Muscle of arm (tissue), 12 donors: Measurements from ENCODE around the gene FNIP2. TPM values are rescaled to one million over a fixed set of nuclear protein-coding genes. Genes with fewer than 3 reads are reported as not detected.

ENCODE experiments used
- DNase-seq: peaks from one replicate; pipeline ENCODE4 v3.0.0-alpha.2; 2013
- polyA plus RNA-seq, 12 donors: library from polyadenylated mRNA; unstranded; fragments of 120-200 nt; gene quantifications; one replicate each; pipeline ENCODE4 v1.2.1, GENCODE V29; 2013; ENCODE audit not compliant: insufficient read length in 12 of 12

The FNIP2 gene
- polyA plus RNA-seq, 12 donors = 12.3 to 17.2 (median 15.7) TPM; not detected in 1

- DNase-seq = no peak
Measured at GRCh38 chr4:158836002-158836369, 67.2 kb downstream of the FNIP2 start.

DNA sequence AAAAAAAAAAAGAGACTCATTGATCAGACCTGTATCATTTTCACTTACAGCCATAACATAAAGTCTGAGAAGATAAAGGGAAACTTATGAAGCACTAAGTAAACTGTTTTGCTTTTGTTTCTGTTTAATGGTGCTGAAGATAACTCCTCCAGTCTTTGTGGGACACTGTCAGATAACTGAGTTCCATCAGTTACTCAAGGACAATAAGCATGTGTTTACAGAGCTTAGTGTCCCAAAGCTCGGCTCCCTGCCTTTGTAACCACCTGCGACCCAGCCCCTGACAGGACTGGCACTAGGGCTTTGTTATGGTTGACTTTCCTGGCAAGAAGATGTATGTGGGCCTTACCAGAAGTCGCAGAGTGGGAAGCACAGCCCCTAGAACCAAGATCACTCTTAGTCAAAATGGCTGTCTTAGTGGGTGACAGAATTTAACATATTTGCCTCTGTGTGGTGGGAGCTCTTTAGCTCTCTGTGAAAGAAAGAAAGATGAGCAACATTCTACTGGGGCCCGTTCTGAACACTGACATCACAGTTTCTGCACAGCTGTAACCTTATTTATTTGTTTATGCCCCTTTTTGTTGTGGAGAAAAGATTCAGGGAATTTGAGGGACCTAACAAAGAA is 68.1 kb downstream of the FNIP2 start:
- DNase-seq = no peak

DNA sequence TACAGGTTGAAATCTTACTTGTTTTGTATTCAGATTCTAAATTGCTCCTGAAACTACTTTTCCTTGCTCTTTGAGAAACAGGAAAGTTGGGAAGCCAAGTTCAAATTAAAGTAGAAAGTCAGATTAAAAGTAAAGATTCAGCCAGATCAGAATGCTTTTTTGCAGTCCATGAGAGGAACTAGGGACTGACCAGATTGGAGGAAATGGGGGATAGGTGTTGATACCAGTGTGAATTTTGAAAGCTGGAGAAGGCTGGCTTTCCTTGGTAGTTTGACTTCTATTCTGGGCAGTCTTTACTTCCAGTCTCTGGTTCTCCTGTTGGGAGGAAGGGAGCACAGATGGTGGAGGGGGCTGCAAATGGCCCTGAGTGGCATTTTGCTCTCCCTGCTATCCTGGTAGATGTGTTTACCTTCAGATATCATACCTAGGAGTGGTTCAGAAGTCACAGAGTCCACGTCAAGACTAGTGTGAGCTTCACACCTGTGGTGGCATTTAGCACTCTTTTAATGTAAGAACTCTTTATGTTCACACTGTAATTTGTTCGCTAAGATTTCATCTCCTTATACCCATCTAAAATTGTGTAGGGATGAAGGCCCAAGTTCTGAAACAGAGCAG is 68.8 kb downstream of the FNIP2 start:
- no peak for DNase-seq

DNA sequence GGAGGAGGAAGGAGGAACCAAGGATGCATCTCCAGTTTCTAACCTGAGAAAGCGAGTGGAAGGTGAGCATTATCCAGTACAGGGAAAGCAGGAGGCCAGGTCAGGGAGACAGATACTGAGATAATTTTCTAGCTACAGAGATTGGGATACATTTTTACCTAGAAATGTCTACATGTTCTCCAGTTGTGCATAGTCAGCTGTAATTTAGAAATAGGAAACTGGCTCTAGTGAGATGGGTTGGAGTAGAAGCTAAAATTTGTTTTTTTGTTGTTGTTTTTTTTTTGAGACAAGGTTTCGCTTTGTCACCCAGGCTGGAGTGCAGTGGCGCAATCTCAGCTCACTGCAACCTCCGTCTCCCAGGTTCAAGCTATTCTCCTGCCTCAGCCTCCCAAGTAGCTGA is 71.3 kb downstream of the FNIP2 start:
- no peak for DNase-seq

DNA sequence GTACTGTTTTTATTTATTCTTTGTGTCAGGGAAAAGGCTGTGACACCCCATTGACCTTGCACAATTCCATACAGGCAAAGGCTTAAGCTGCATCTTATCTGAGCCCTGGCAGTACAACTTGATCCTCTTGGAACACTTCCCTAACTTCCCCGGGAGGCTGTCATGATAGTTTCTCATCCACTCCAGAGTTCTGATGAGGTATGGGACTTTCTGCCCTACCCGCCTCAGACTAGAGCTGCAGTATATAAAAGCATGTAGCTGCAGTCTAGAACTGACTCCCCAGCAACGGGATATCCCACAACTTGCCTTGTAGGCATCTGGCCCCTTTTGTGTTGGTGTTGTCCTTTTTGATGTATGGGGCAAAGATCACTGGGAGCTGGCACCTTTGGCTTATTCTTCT is 72.7 kb downstream of the FNIP2 start:
- DNase-seq = no peak

GRCh38 chr4:158845311-158846041 is 76.7 kb downstream of the FNIP2 start:
- DNase-seq = no peak

GRCh38 chr4:158847535-158847934 is 78.7 kb downstream of the FNIP2 start:
- DNase-seq = no peak

DNA sequence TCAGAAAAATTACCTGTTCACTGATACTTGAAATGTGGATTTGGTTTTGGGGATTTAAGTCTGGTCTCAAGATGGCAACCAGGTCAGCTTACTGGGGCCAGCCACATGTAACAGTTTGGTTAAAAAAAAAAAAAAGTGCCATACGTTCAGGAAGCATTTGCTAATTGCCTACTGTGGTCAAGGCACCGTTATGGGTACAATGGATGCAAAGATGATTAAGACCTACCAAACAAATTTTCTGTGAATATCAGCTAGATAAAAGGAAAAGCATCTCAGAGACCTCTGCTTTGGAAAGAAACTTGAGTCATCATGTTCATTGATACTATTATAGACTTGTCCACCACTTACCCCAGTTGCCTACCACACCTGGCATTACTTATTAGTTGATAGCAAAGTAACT is 80.9 kb downstream of the FNIP2 start:
- DNase-seq = no peak

GRCh38 chr4:158850371-158850770 is 81.5 kb downstream of the FNIP2 start:
- DNase-seq = no peak

DNA sequence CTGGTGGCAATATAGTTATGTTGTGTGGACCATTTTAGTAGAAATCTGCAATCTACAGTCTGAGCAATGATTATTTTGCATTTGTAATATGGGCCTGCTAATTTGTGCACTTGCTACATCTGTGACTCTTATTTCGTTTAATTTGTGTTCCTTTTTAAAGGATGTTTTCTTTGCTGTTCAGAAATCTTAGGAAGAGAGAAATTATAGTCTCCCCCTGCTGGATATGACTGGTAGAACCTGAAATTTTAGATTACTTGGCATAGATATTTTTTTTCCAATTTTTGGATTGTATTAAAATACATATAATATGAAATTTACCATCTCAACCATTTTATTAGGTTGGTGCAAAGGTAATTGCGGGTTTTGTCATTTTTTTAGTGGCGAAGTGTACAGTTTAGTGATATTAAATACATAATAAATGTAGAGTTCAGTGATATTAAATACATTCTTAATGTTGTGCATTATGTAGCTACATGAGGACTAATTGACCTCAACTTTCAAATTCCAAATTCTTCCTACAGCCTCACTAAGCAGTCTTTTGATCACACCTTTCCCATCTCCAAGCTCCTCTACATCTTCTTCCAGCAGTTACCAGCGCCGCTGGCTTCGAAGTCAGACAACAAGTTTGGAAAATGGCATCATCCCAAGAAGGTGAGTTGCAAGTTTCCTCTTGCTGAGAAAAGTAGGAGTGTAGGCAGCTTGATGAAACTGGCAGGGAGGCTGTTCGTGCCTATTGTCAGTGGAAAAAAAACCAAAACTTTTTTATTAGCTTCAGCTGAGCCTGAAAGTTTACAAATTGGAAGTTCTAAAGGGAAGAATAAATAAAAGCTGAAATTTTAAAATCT is 82.2 kb downstream of the FNIP2 start:
- peak; percentile 48 for DNase-seq

- DNase-seq = no peak
Measured at GRCh38 chr4:158854236-158854635, 85.4 kb downstream of the FNIP2 start.

DNA sequence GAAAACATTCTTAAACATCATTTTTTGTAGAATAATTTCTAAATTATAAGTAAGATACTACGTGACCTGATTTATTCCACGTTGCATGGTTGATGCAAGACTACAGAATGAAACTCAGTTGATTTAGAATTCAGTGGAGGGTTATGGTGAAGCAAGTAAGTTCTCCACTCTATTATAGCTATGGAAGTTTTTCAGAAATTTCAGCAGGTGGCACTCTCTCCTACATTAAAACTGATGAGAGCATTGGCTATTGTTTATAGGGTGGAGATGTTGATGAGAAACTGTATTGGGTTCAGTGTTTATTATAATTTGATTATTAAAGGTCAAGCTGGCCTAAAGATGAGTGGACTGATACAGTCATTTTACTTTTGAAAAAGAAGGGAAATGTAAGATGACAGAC is 88.0 kb downstream of the FNIP2 start:
- peak; percentile 23 for DNase-seq

- no peak for DNase-seq
Measured at GRCh38 chr4:158857951-158858350, 89.1 kb downstream of the FNIP2 start.

DNA sequence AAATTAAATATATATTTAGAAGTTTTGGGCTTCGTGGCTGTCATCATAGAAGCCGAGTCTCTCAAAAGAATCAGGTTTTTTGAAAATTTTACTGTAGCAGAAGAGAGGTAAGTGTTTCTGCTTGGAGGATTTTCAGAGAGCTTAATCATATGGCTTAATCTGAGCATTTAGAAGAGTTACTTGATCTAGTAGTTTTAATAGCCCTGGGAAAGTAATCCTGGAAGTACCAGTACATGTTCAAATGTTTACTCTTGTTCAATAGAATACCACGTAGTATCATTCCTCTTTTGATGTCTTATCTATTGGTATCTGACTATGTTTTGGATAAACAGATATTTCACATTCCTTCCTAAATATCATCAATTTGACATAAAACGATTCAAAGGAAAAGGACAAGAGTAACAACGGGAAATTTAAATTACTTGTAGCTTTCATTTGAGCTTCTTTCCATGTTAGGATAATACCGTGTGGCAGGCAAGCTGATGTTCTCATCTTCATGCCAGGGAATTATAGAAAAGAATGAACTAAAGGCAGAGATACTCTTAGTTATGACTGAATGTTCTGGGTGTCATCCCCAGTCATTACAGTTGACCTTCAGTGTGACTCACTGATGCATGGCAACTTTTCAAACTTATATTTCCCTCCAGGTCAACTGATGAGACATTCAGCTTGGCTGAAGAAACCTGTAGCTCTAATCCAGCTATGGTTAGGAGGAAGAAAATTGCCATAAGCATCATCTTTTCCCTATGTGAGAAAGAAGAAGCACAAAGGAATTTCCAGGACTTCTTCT is 89.8 kb downstream of the FNIP2 start:
- DNase-seq = no peak

GRCh38 chr4:158859661-158860060 is 90.8 kb downstream of the FNIP2 start:
- no peak for DNase-seq

- DNase-seq = no peak
Measured at GRCh38 chr4:158860856-158861255, 92.0 kb downstream of the FNIP2 start.

DNA sequence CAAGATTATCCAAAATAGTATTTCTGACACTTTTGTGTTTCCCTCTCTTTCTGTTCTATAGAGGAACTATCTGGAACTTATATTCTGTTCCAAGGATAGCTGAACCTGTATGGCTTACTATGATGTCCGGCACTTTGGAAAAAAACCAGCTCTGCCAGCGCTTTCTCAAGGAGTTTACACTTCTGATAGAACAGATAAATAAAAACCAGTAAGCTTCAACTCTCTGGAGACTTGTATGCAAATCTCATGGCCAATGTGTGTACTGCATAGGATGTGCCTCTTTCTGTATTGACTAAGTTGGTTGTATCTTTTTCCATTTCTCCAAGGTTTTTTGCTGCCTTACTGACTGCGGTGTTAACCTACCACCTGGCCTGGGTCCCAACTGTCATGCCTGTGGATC is 92.5 kb downstream of the FNIP2 start:
- no peak for DNase-seq

DNA sequence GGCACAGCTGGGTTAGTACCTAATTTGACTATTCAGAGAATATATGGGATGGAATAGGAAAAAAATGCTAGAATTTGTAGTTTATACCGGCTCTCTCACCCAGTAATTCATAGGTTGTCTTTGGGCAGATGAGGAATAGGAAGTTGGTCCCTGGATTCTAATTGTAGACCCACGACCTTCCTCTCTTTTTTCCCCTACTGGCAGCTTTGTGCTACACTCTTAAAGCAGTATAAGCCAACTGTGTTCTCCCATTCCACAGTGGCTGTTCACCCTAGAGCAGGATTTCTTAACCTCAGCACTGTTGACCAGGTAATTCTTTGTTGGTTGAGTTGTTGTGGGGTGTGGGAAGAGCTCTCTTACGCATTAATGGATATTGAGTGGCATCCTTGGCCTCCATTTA is 92.9 kb downstream of the FNIP2 start:
- DNase-seq = no peak

DNA sequence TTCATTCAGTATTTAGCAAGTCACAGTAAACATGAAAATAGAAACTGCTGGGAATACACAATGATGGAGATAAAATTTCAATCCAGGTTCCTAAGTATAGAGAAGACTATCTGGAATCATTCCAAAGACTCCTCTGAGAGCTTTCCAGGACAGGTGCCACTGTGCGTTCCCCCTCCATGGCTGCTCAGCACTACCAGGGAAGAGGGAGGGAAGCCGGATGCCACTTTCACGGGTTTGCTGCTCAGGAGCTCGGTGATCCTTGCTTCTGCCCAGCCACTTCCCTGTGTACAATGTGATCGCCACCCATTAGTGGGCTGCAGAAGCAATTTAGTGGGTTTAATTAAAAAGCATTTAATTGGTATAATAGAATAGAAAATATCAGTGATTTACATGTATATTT is 94.5 kb downstream of the FNIP2 start:
- no peak for DNase-seq

GRCh38 chr4:158865520-158866177 is 96.8 kb downstream of the FNIP2 start:
- DNase-seq = no peak

DNA sequence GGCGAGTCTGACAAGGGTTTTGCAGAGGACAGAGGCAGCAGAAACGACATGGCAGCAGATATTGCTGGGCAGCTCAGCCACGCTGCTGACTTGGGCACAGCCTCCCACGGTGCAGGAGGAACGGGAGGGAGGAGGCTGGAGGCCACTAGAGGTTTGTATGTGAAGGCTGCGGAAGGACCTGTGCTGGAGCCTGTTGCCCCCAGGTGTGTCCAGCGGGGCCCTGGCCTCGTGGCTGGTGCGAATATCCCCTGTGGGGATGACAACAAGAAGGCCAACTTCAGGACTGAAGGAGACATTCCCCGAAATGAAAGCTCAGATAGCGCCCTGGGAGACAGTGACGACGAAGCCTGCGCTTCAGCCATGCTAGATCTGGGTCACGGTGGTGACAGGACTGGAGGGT is 100.2 kb downstream of the FNIP2 start:
- DNase-seq = no peak
